Stimulated activated CD4-positive, alpha-beta T cell treated with anti-CD3 and anti-CD28 coated beads, Interleukin-15, amount 100 ng/mL, for 1 hour (primary cell): ENCODE data around the gene NOMO2.
"Not testable (repeated sequence)": the region's sequence is repeated elsewhere in the genome, so short reads cannot be mapped to it uniquely, and the experiment has no call there.

Experiments used
- DNase-seq, 2 donors: peaks; one replicate each; pipeline ENCODE4 v3.0.0-alpha.2; 2020; ENCODE audit warnings: low read depth in 1 of 2, low spot score in 1 of 2

NOMO2 gene

GRCh38 chr16:18561727-18562314, at the start of gene NOMO2:
TSS of gene NOMO2 (minus strand) at chr16:18562097. CDS start at chr16:18562040, 57 bp downstream.
- DNase-seq = peak; percentile 85 to 88

GRCh38 chr16:18610147-18610803, 48.4 kb upstream of the NOMO2 start:
- DNase-seq = not testable (repeated sequence)

- not testable (repeated sequence) for DNase-seq
Measured at GRCh38 chr16:18608271-18608670, 46.4 kb upstream of the NOMO2 start.

GRCh38 chr16:18603572-18604246, 41.8 kb upstream of the NOMO2 start:
- not testable (repeated sequence) for DNase-seq

- not testable (repeated sequence) for DNase-seq
Measured at GRCh38 chr16:18598582-18598981, 36.7 kb upstream of the NOMO2 start.

- DNase-seq = not testable (repeated sequence)
Measured at GRCh38 chr16:18597734-18598133, 35.8 kb upstream of the NOMO2 start.

GRCh38 chr16:18597319-18597718, 35.4 kb upstream of the NOMO2 start:
- DNase-seq = not testable (repeated sequence)

GRCh38 chr16:18595796-18596195, 33.9 kb upstream of the NOMO2 start:
- not testable (repeated sequence) for DNase-seq

GRCh38 chr16:18594880-18595279, 33.0 kb upstream of the NOMO2 start:
- not testable (repeated sequence) for DNase-seq

- not testable (repeated sequence) for DNase-seq
Measured at GRCh38 chr16:18593904-18594303, 32.0 kb upstream of the NOMO2 start.

GRCh38 chr16:18592982-18593381, 31.1 kb upstream of the NOMO2 start:
- not testable (repeated sequence) for DNase-seq

- DNase-seq = not testable (repeated sequence)
Measured at GRCh38 chr16:18591908-18592307, 30.0 kb upstream of the NOMO2 start.

GRCh38 chr16:18591441-18591840, 29.5 kb upstream of the NOMO2 start:
- not testable (repeated sequence) for DNase-seq

GRCh38 chr16:18589806-18590205, 27.9 kb upstream of the NOMO2 start:
- DNase-seq = not testable (repeated sequence)

- not testable (repeated sequence) for DNase-seq
Measured at GRCh38 chr16:18586560-18587540, 25.0 kb upstream of the NOMO2 start.

- DNase-seq = not testable (repeated sequence)
Measured at GRCh38 chr16:18585789-18586188, 23.9 kb upstream of the NOMO2 start.

GRCh38 chr16:18582902-18583301, 21.0 kb upstream of the NOMO2 start:
- no peak for DNase-seq

- not testable (repeated sequence) for DNase-seq
Measured at GRCh38 chr16:18580396-18580795, 18.5 kb upstream of the NOMO2 start.

- DNase-seq = not testable (repeated sequence)
Measured at GRCh38 chr16:18579261-18579660, 17.4 kb upstream of the NOMO2 start.

- DNase-seq = not testable (repeated sequence)
Measured at GRCh38 chr16:18577942-18578341, 16.0 kb upstream of the NOMO2 start.

- DNase-seq = not testable (repeated sequence)
Measured at GRCh38 chr16:18575945-18576344, 14.0 kb upstream of the NOMO2 start.
